Keratinocyte (primary cell): Measurements from ENCODE around the gene ACBD7.

Experiments
- CTCF ChIP-seq, 3 experiments: IDR thresholded peaks in 1 of 3; conservative IDR thresholded peaks in 1 of 3; optimal IDR thresholded peaks in 1 of 3; 2 replicates in 2 of 3; 3 replicates in 1 of 3; pipeline versions ENCODE3 to v1.5.1; 2011; ENCODE audit warnings: low read length in 3 of 3, mild to moderate bottlenecking in 3 of 3, moderate library complexity in 2 of 3, control low read depth in 1 of 3, inconsistent platforms in 1 of 3; ENCODE audit not compliant: insufficient read depth in 2 of 3; ENCODE audit errors: extremely low read depth in 1 of 3
- EZH2 ChIP-seq: IDR thresholded peaks from one replicate; pipeline ENCODE4 v1.6.1; 2012; ENCODE audit warnings: inconsistent platforms, mild to moderate bottlenecking, low read length, moderate library complexity

GRCh38 chr10:15049533-15049932 is 39.0 kb downstream of the ACBD7 start:
- TF ChIP-seq CTCF (optimal IDR thresholded peaks at IDR 0.05 in 1 of 3, IDR thresholded peaks at IDR 0.05 in 1 of 3, conservative IDR thresholded peaks at IDR 0.05 in 1 of 3; ENCODE audit: extremely low read depth in 1 of 3, insufficient read depth in 2 of 3, low read length in 3 of 3) (no peak), EZH2 (no peak)
